ENCODE results near the gene PRKD1.

Gene PRKD1

GRCh38 chr14:29926228-29926627 is 1.4 kb downstream of the PRKD1 start:
- no peaks in the 10 kb centered on the region for H3K27me3 ChIP-seq (ENCODE audit: control insufficient read depth in 1 of 2, insufficient read depth in 2 of 2, low read length in 2 of 2)
- H3K4me3 ChIP-seq (ENCODE audit: low read length in 2 of 2) = peak overlapping the region; percentile 92 to 94
- H3K9ac ChIP-seq (ENCODE audit: low read length in 2 of 2) = peak overlapping the region; percentile 47 to 72
- H3K4me1 ChIP-seq (ENCODE audit: control insufficient read depth, insufficient read depth, low read length) = peaks cover 22% of the 10 kb centered on the region
- no peak overlapping the region for H3K27ac ChIP-seq (ENCODE audit: low read length)
- H3K36me3 ChIP-seq (ENCODE audit: control insufficient read depth in 2 of 2, insufficient read depth in 2 of 2, low read length in 2 of 2) = no peaks in the 10 kb centered on the region
- no peaks in the 10 kb centered on the region for H3K9me3 ChIP-seq (ENCODE audit: control insufficient read depth in 2 of 2, low read length in 2 of 2)

GRCh38 chr14:29925736-29926135 is 1.9 kb downstream of the PRKD1 start:
- no peak overlapping the region for H3K9ac ChIP-seq (ENCODE audit: low read length in 2 of 2)
- peaks cover 22% of the 10 kb centered on the region for H3K4me1 ChIP-seq (ENCODE audit: control insufficient read depth, insufficient read depth, low read length)
- peak overlapping the region in 1 of 2 donors; percentile 30 for H3K4me3 ChIP-seq (ENCODE audit: low read length in 2 of 2)
- no peak overlapping the region for H3K27ac ChIP-seq (ENCODE audit: low read length)
- H3K36me3 ChIP-seq (ENCODE audit: control insufficient read depth in 2 of 2, insufficient read depth in 2 of 2, low read length in 2 of 2) = no peaks in the 10 kb centered on the region
- no peaks in the 10 kb centered on the region for H3K27me3 ChIP-seq (ENCODE audit: control insufficient read depth in 1 of 2, insufficient read depth in 2 of 2, low read length in 2 of 2)
- no peaks in the 10 kb centered on the region for H3K9me3 ChIP-seq (ENCODE audit: control insufficient read depth in 2 of 2, low read length in 2 of 2)

GRCh38 chr14:29925101-29925722 is 2.4 kb downstream of the PRKD1 start:
- H3K27me3 ChIP-seq (ENCODE audit: control insufficient read depth in 1 of 2, insufficient read depth in 2 of 2, low read length in 2 of 2) = no peaks in the 10 kb centered on the region
- no peaks in the 10 kb centered on the region for H3K9me3 ChIP-seq (ENCODE audit: control insufficient read depth in 2 of 2, low read length in 2 of 2)
- H3K36me3 ChIP-seq (ENCODE audit: control insufficient read depth in 2 of 2, insufficient read depth in 2 of 2, low read length in 2 of 2) = no peaks in the 10 kb centered on the region
- H3K4me1 ChIP-seq (ENCODE audit: control insufficient read depth, insufficient read depth, low read length) = peaks cover 22% of the 10 kb centered on the region
- H3K9ac ChIP-seq (ENCODE audit: low read length in 2 of 2) = no peak overlapping the region
- no peak overlapping the region for H3K27ac ChIP-seq (ENCODE audit: low read length)
- no peak overlapping the region for H3K4me3 ChIP-seq (ENCODE audit: low read length in 2 of 2)

- Histone ChIP-seq H3K4me3 (ENCODE audit: low read length in 2 of 2) (no peak overlapping the region), H3K9ac (ENCODE audit: low read length in 2 of 2) (no peak overlapping the region), H3K4me1 (ENCODE audit: control insufficient read depth, insufficient read depth, low read length) (no peaks in the 10 kb centered on the region), H3K36me3 (ENCODE audit: control insufficient read depth in 2 of 2, insufficient read depth in 2 of 2, low read length in 2 of 2) (no peaks in the 10 kb centered on the region), H3K27ac (ENCODE audit: low read length) (no peak overlapping the region), H3K9me3 (ENCODE audit: control insufficient read depth in 2 of 2, low read length in 2 of 2) (no peaks in the 10 kb centered on the region), H3K27me3 (ENCODE audit: control insufficient read depth in 1 of 2, insufficient read depth in 2 of 2, low read length in 2 of 2) (no peaks in the 10 kb centered on the region)
These were observed 7.8 kb downstream of the PRKD1 start for GRCh38 chr14:29919845-29920244.

- no peaks in the 10 kb centered on the region for H3K36me3 ChIP-seq (ENCODE audit: control insufficient read depth in 2 of 2, insufficient read depth in 2 of 2, low read length in 2 of 2)
- no peaks in the 10 kb centered on the region for H3K9me3 ChIP-seq (ENCODE audit: control insufficient read depth in 2 of 2, low read length in 2 of 2)
- H3K4me1 ChIP-seq (ENCODE audit: control insufficient read depth, insufficient read depth, low read length) = no peaks in the 10 kb centered on the region
- H3K27ac ChIP-seq (ENCODE audit: low read length) = no peak overlapping the region
- no peak overlapping the region for H3K4me3 ChIP-seq (ENCODE audit: low read length in 2 of 2)
- no peaks in the 10 kb centered on the region for H3K27me3 ChIP-seq (ENCODE audit: control insufficient read depth in 1 of 2, insufficient read depth in 2 of 2, low read length in 2 of 2)
- H3K9ac ChIP-seq (ENCODE audit: low read length in 2 of 2) = no peak overlapping the region
These were observed 8.7 kb downstream of the PRKD1 start for GRCh38 chr14:29918981-29919380.

GRCh38 chr14:29913566-29913965 is 14.1 kb downstream of the PRKD1 start:
- no peak overlapping the region for H3K27ac ChIP-seq (ENCODE audit: low read length)
- H3K9me3 ChIP-seq (ENCODE audit: control insufficient read depth in 2 of 2, low read length in 2 of 2) = no peaks in the 10 kb centered on the region
- no peak overlapping the region for H3K9ac ChIP-seq (ENCODE audit: low read length in 2 of 2)
- H3K4me1 ChIP-seq (ENCODE audit: control insufficient read depth, insufficient read depth, low read length) = no peaks in the 10 kb centered on the region
- H3K36me3 ChIP-seq (ENCODE audit: control insufficient read depth in 2 of 2, insufficient read depth in 2 of 2, low read length in 2 of 2) = no peaks in the 10 kb centered on the region
- no peak overlapping the region for H3K4me3 ChIP-seq (ENCODE audit: low read length in 2 of 2)
- no peaks in the 10 kb centered on the region for H3K27me3 ChIP-seq (ENCODE audit: control insufficient read depth in 1 of 2, insufficient read depth in 2 of 2, low read length in 2 of 2)

GRCh38 chr14:29911810-29912209 is 15.8 kb downstream of the PRKD1 start:
- H3K27me3 ChIP-seq (ENCODE audit: control insufficient read depth in 1 of 2, insufficient read depth in 2 of 2, low read length in 2 of 2) = no peaks in the 10 kb centered on the region
- H3K36me3 ChIP-seq (ENCODE audit: control insufficient read depth in 2 of 2, insufficient read depth in 2 of 2, low read length in 2 of 2) = no peaks in the 10 kb centered on the region

GRCh38 chr14:29908652-29909577 is 18.7 kb downstream of the PRKD1 start:
- no peaks in the 10 kb centered on the region for H3K27me3 ChIP-seq (ENCODE audit: control insufficient read depth in 1 of 2, insufficient read depth in 2 of 2, low read length in 2 of 2)
- no peaks in the 10 kb centered on the region for H3K36me3 ChIP-seq (ENCODE audit: control insufficient read depth in 2 of 2, insufficient read depth in 2 of 2, low read length in 2 of 2)
- no peaks in the 10 kb centered on the region for H3K4me1 ChIP-seq (ENCODE audit: control insufficient read depth, insufficient read depth, low read length)
- no peak overlapping the region for H3K9ac ChIP-seq (ENCODE audit: low read length in 2 of 2)
- no peaks in the 10 kb centered on the region for H3K9me3 ChIP-seq (ENCODE audit: control insufficient read depth in 2 of 2, low read length in 2 of 2)
- no peak overlapping the region for H3K4me3 ChIP-seq (ENCODE audit: low read length in 2 of 2)
- H3K27ac ChIP-seq (ENCODE audit: low read length) = no peak overlapping the region

More at GRCh38 chr14:29911810-29912209, 15.8 kb downstream of the PRKD1 start:
- no peak overlapping the region for H3K4me3 ChIP-seq (ENCODE audit: low read length in 2 of 2)
- no peaks in the 10 kb centered on the region for H3K4me1 ChIP-seq (ENCODE audit: control insufficient read depth, insufficient read depth, low read length)
- H3K9me3 ChIP-seq (ENCODE audit: control insufficient read depth in 2 of 2, low read length in 2 of 2) = no peaks in the 10 kb centered on the region
- H3K27ac ChIP-seq (ENCODE audit: low read length) = no peak overlapping the region
- H3K9ac ChIP-seq (ENCODE audit: low read length in 2 of 2) = no peak overlapping the region

- no peaks in the 10 kb centered on the region for H3K9me3 ChIP-seq (ENCODE audit: control insufficient read depth in 2 of 2, low read length in 2 of 2)
- no peak overlapping the region for H3K27ac ChIP-seq (ENCODE audit: low read length)
- no peak overlapping the region for H3K9ac ChIP-seq (ENCODE audit: low read length in 2 of 2)
- no peaks in the 10 kb centered on the region for H3K36me3 ChIP-seq (ENCODE audit: control insufficient read depth in 2 of 2, insufficient read depth in 2 of 2, low read length in 2 of 2)
- H3K4me3 ChIP-seq (ENCODE audit: low read length in 2 of 2) = no peak overlapping the region
- no peaks in the 10 kb centered on the region for H3K4me1 ChIP-seq (ENCODE audit: control insufficient read depth, insufficient read depth, low read length)
- H3K27me3 ChIP-seq (ENCODE audit: control insufficient read depth in 1 of 2, insufficient read depth in 2 of 2, low read length in 2 of 2) = no peaks in the 10 kb centered on the region
These were observed 21.3 kb downstream of the PRKD1 start for GRCh38 chr14:29906256-29906870.

GRCh38 chr14:29905543-29905942 is 22.1 kb downstream of the PRKD1 start:
- no peak overlapping the region for H3K27ac ChIP-seq (ENCODE audit: low read length)
- no peaks in the 10 kb centered on the region for H3K36me3 ChIP-seq (ENCODE audit: control insufficient read depth in 2 of 2, insufficient read depth in 2 of 2, low read length in 2 of 2)
- no peaks in the 10 kb centered on the region for H3K4me1 ChIP-seq (ENCODE audit: control insufficient read depth, insufficient read depth, low read length)
- H3K9ac ChIP-seq (ENCODE audit: low read length in 2 of 2) = no peak overlapping the region
- no peaks in the 10 kb centered on the region for H3K27me3 ChIP-seq (ENCODE audit: control insufficient read depth in 1 of 2, insufficient read depth in 2 of 2, low read length in 2 of 2)
- no peak overlapping the region for H3K4me3 ChIP-seq (ENCODE audit: low read length in 2 of 2)
- no peaks in the 10 kb centered on the region for H3K9me3 ChIP-seq (ENCODE audit: control insufficient read depth in 2 of 2, low read length in 2 of 2)

Measured in stomach smooth muscle (tissue), 2 donors.